ENCODE results near the gene PRR36.
"Not testable (repeated sequence)": the region's sequence is repeated elsewhere in the genome, so short reads cannot be mapped to it uniquely, and the experiment has no call there.

PRR36 gene

GRCh38 chr19:7897292-7897691, 23.1 kb upstream of the PRR36 start:
- DNase-seq = no peak

- no peak for DNase-seq
Observed at GRCh38 chr19:7895565-7895964, 21.4 kb upstream of the PRR36 start.

GRCh38 chr19:7894612-7895309, 20.6 kb upstream of the PRR36 start:
- no peak for DNase-seq

GRCh38 chr19:7893362-7894101, 19.3 kb upstream of the PRR36 start:
- not testable (repeated sequence) for DNase-seq

- DNase-seq = no peak
Observed at GRCh38 chr19:7888826-7889217, 14.6 kb upstream of the PRR36 start.

- DNase-seq = peak in 1 of 2 donors; percentile 20
Observed at GRCh38 chr19:7888145-7888825, 14.1 kb upstream of the PRR36 start, which contains the start of gene LRRC8E. TSS of gene LRRC8E (plus strand) at chr19:7888510. CDS start at chr19:7895604, 7,094 bp downstream.

- DNase-seq = no peak
Observed at GRCh38 chr19:7887408-7888144, 13.4 kb upstream of the PRR36 start.

GRCh38 chr19:7885818-7886217, 11.6 kb upstream of the PRR36 start:
- no peak for DNase-seq

- no peak for DNase-seq
Observed at GRCh38 chr19:7883796-7884570, 9.8 kb upstream of the PRR36 start.

GRCh38 chr19:7883105-7883504, 8.9 kb upstream of the PRR36 start:
- DNase-seq = no peak

GRCh38 chr19:7881910-7882309, 7.7 kb upstream of the PRR36 start:
- no peak for DNase-seq

- no peak for DNase-seq
Observed at GRCh38 chr19:7879836-7880235, 5.6 kb upstream of the PRR36 start.

GRCh38 chr19:7879111-7879807, 5.1 kb upstream of the PRR36 start:
- DNase-seq = no peak

- no peak for DNase-seq
Observed at GRCh38 chr19:7877249-7877836, 3.2 kb upstream of the PRR36 start.

- DNase-seq = no peak
Observed at GRCh38 chr19:7874897-7875273, 695 bp upstream of the PRR36 start.

GRCh38 chr19:7873304-7874075, 700 bp downstream of the PRR36 start:
- no peak for DNase-seq

GRCh38 chr19:7872306-7873204, 1.6 kb downstream of the PRR36 start:
- DNase-seq = no peak

GRCh38 chr19:7871437-7872305, 2.5 kb downstream of the PRR36 start:
- DNase-seq = peak; percentile 88 to 89
